ENCODE results near the gene PTPN21. TPM values are rescaled to one million over a fixed set of nuclear protein-coding genes. Genes with fewer than 3 reads are reported as not detected.

Gene PTPN21
- total and polyA plus RNA-seq, 9 of the 15 experiments (the other 6 are each of a cell fraction or from before 2014, with no cell fraction given) = 0.06 to 1.9 (median 0.94) TPM

GRCh38 chr14:88565427-88565826 is 10.6 kb upstream of the PTPN21 start (continued):
- TF ChIP-seq ZZZ3 (IDR thresholded peaks at IDR 0.05) (no peak), ZNF282 (CRISPR knock-in tag; IDR thresholded peaks at IDR 0.05) (no peak)

- Histone ChIP-seq H4K20me1 (replicated peaks; ENCODE audit: control insufficient read depth, insufficient read depth, low read length) (no peaks in the 10 kb centered on the region), H3K9me1 (ENCODE audit: control insufficient read depth, insufficient read depth, low read length) (no peaks in the 10 kb centered on the region), H2AFZ (ENCODE audit: low read depth, low read length) (no peak overlapping the region), H3K27ac (ENCODE audit: extremely low read depth, low read depth, low read length) (0 out of 3 replicates have a peak overlapping the region, but pooled peaks have one; percentile 87), H3K36me3 (ENCODE audit: control insufficient read depth, insufficient read depth, low read length) (peaks cover 30% of the 10 kb centered on the region), H3K4me1 (replicated peaks in 1 of 2; ENCODE audit: control insufficient read depth in 2 of 2, insufficient read depth in 2 of 2, low read length in 2 of 2) (peaks cover 0 to 6% of the 10 kb centered on the region in 2 experiments; a peak in 4 of 5 replicates), H3K79me2 (ENCODE audit: control insufficient read depth, insufficient read depth, low read length) (peaks cover 25% of the 10 kb centered on the region), H3K4me2 (ENCODE audit: insufficient read depth, low read length) (peak overlapping the region; percentile 71), H3K27me3 (ENCODE audit: control insufficient read depth in 2 of 2, insufficient read depth in 2 of 2, low read length in 2 of 2) (no peaks in the 10 kb centered on the region), H3K9ac (ENCODE audit: insufficient read depth in 1 of 2, low read depth in 2 of 2, low read length in 2 of 2) (peak overlapping the region; percentile 46 to 84; a peak in 3 of 4 replicates), H3K9me3 (replicated peaks; ENCODE audit: control insufficient read depth, insufficient read depth, low read depth, low read length) (no peaks in the 10 kb centered on the region), H3K4me3 (peak overlapping the region; percentile 90)
- in situ Hi-C loops (cut with MboI) (loop anchor here (25.0 kb wide), 1 partner anchor 577 kb away; the partner anchor contains the start of gene GALC), intact Hi-C loops (cut with micrococcal nuclease) (loop anchor here (5.0 kb wide), 3 partner anchors 377 to 542 kb away; no protein-coding TSS in a partner anchor)
- no TSS peak for BruUV-seq (replicated peaks)
- CTCF ChIA-PET (ENCODE audit: low intra/inter-chr PET ratio) = no interaction called here
- no peak for ATAC-seq
- peak in 1 of 4 experiments; percentile 9 for DNase-seq (ENCODE audit: extremely low read depth in 1 of 4, low spot score in 3 of 4)
- FAIRE-seq = no peak
- 3% methylated on average over 6 of the region's 7 CpGs for WGBS (ENCODE audit: insufficient coverage, low coverage, missing lambda C conversion rate)
- no peak for TF ChIP-seq ZNF174 (CRISPR knock-in tag; IDR thresholded peaks at IDR 0.05)
- TF ChIP-seq ZNF121 (CRISPR knock-in tag; conservative IDR thresholded peaks at IDR 0.05) = peak; percentile 61
- POLR2A ChIA-PET = no interaction called here
Observed at GRCh38 chr14:88563845-88564244, 9.0 kb upstream of the PTPN21 start.
